BLaER1 (cell line): ENCODE measurements around the gene MAGI1.

Experiments used
- H3K27ac ChIP-seq: shearing (Covaris generic); formaldehyde crosslinking; 2 replicates; pipeline ENCODE4 v1.8.1; 2022
- H3K27me3 ChIP-seq: shearing (Covaris generic); formaldehyde crosslinking; 2 replicates; pipeline ENCODE4 v1.8.1; 2022
- H3K36me3 ChIP-seq: shearing (Covaris generic); formaldehyde crosslinking; 2 replicates; pipeline ENCODE4 v1.8.1; 2022
- H3K4me1 ChIP-seq: shearing (Covaris generic); formaldehyde crosslinking; 2 replicates; pipeline ENCODE4 v1.8.1; 2022
- H3K4me2 ChIP-seq: shearing (Covaris generic); formaldehyde crosslinking; 2 replicates; pipeline ENCODE4 v1.8.1; 2022
- H3K4me3 ChIP-seq: shearing (Covaris generic); formaldehyde crosslinking; 2 replicates; pipeline ENCODE4 v1.8.1; 2022
- H3K9ac ChIP-seq: shearing (Covaris generic); formaldehyde crosslinking; 2 replicates; pipeline ENCODE4 v1.8.1; 2022
- H3K9me3 ChIP-seq: shearing (Covaris generic); formaldehyde crosslinking; 2 replicates; pipeline ENCODE4 v1.8.1; 2022
- H4K20me1 ChIP-seq: shearing (Covaris generic); formaldehyde crosslinking; 2 replicates; pipeline ENCODE4 v1.8.1; 2022
- Cebpa-rat ChIP-seq: shearing (Covaris generic); IDR thresholded peaks from 2 replicates; pipeline ENCODE4 v1.8.1; 2022

Gene MAGI1

DNA sequence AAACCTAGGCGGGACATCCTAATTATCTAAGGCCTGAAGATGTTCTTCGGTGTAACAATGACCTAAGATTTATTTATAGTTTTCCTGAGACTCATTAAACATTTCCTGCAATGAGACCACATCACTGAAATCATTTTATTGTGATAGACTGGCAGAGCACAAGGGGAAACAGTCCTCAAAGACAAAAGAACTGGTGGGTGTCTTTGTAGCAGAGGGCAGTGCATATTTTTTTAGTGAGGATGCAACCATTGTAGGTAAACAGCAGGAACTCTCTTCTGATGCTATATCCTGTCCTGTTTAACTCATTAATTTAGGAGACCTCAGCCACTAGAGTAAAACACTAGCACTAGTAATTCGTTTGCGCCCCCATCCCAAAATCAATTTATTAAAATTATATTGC lies 100.0 kb downstream of the MAGI1 start:
- no peak for TF ChIP-seq Cebpa-rat
- Histone ChIP-seq H3K9me3 (peaks cover 26% of the 10 kb centered on the region), H3K27ac (no peak overlapping the region), H3K4me3 (peak overlapping the region; percentile 7; the same call in 1 of the 2 replicates), H3K4me2 (peak overlapping the region; percentile 78), H3K36me3 (no peaks in the 10 kb centered on the region; the same call in 1 of the 2 replicates), H4K20me1 (peaks cover 79% of the 10 kb centered on the region), H3K27me3 (0 out of 2 replicates have a peak, but pooled peaks cover 5% of the 10 kb centered on the region), H3K4me1 (peaks cover 52% of the 10 kb centered on the region), H3K9ac (peak overlapping the region; percentile 35; the same call in 1 of the 2 replicates)

DNA sequence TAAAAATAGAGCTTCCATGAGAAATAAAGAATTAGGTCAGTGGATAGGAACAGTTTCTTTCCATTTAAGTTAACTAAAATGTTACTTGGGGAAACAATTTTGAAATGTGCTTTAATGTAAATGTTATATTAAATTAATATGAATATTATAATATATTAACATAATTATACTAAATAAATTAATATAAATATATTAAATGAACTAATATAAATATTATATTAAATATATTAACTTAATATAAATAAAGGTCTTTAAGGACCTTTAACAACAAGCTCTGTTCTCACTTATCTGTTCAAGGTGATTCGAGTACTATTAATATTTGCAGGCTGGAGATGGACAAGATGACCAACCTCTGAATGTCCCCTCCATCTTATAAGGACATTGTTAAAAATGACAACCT lies 100.6 kb downstream of the MAGI1 start:
- Histone ChIP-seq H3K9me3 (peaks cover 31% of the 10 kb centered on the region), H3K27ac (no peak overlapping the region), H3K4me2 (peak overlapping the region; percentile 78), H3K9ac (no peak overlapping the region), H4K20me1 (peaks cover 79% of the 10 kb centered on the region), H3K27me3 (0 out of 2 replicates have a peak, but pooled peaks cover 5% of the 10 kb centered on the region), H3K36me3 (no peaks in the 10 kb centered on the region; the same call in 1 of the 2 replicates), H3K4me3 (peak overlapping the region; percentile 7; the same call in 1 of the 2 replicates), H3K4me1 (peaks cover 52% of the 10 kb centered on the region)
- TF ChIP-seq Cebpa-rat: no peak

DNA sequence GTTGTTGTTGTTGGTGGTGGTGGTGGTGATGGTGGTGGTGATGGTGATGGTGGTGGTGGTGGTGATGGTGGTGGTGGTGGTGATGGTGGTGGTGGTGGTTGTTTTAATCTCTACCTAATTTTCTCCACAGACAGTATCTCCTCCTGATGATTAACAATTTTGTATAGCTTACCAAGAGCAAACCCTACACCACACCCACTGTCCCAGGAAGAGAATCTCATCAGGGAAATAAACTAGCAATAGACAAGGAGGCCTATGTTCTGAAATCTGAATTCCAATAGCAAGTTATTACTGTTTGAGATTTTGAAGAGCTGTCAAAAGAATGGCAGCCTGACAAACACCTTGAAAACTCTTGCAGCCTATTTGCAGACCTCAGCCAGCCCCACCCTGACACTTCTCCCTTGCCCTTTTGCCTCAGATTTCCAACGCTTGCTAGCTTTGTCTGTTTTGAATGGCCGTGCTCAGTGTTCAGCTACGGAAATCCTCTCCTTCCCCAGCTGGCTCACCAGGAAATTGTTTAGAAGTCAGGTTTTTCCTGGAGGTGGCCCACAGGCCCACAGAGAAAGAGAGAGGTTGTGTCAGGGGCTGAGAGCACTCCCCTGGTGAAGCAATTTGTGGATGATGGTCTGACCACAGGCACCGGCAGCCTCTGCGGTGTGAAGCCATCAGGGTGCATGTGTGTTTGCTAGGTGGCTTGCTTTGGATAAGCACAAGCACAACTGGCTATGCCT lies 101.6 kb downstream of the MAGI1 start:
- Histone ChIP-seq H3K9ac (no peak overlapping the region), H3K27me3 (0 out of 2 replicates have a peak, but pooled peaks cover 5% of the 10 kb centered on the region), H3K4me1 (peaks cover 52% of the 10 kb centered on the region), H4K20me1 (peaks cover 69% of the 10 kb centered on the region), H3K9me3 (peaks cover 39% of the 10 kb centered on the region), H3K4me2 (peak overlapping the region; percentile 64), H3K27ac (no peak overlapping the region), H3K36me3 (no peaks in the 10 kb centered on the region; the same call in 1 of the 2 replicates), H3K4me3 (no peak overlapping the region)
- TF ChIP-seq Cebpa-rat: peak; percentile 95

DNA sequence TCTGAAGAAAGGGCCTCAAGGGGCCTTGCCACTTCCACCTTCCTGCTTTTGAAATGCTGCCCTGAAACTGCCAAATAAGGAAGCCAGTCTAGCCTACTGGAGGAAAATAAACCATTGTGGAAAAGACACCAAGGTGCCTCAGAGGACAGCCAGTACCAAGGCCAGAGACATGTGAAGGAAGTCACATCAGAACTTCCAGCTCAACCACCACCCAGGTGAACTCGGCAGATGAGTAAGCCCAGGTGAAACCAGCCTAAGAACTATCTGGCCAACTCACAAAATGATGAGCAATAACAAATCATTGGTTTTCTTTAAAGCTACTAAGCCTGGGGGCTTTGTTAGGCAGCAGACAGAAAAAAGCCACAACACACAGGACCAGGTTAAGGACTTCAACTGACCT lies 103.0 kb downstream of the MAGI1 start:
- H3K4me2 ChIP-seq: 0 out of 2 replicates have a peak overlapping the region, but pooled peaks have one; percentile 3
- TF ChIP-seq Cebpa-rat: no peak
- H3K9me3 ChIP-seq: peaks cover 46% of the 10 kb centered on the region
- peaks cover 52% of the 10 kb centered on the region for H3K4me1 ChIP-seq
- H3K9ac ChIP-seq: no peak overlapping the region
- no peak overlapping the region for H3K4me3 ChIP-seq
- H3K36me3 ChIP-seq: no peaks in the 10 kb centered on the region; the same call in 1 of the 2 replicates
- H3K27me3 ChIP-seq: 0 out of 2 replicates have a peak, but pooled peaks cover 5% of the 10 kb centered on the region
- H4K20me1 ChIP-seq: peaks cover 58% of the 10 kb centered on the region
- no peak overlapping the region for H3K27ac ChIP-seq

DNA sequence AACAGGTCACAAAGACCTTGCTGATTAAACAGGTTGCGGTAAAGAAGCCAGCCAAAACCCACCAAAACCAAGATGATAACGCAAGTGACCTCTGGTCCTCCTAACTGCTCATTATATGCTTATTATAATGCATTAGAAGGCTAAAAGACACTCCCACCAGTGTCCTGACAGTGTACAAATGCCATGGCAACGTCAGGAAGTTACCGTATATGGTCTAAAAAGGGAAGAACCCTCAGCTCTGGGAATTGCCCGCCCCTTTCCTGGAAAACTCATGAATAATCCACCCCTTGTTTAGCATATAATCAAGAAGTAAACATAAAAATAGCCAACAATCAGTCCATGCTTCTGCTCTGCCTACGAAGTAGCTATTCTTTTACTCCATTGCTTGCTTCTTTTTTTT lies 108.1 kb downstream of the MAGI1 start:
- H3K27ac ChIP-seq: no peak overlapping the region
- H3K36me3 ChIP-seq: no peaks in the 10 kb centered on the region; the same call in 1 of the 2 replicates

DNA sequence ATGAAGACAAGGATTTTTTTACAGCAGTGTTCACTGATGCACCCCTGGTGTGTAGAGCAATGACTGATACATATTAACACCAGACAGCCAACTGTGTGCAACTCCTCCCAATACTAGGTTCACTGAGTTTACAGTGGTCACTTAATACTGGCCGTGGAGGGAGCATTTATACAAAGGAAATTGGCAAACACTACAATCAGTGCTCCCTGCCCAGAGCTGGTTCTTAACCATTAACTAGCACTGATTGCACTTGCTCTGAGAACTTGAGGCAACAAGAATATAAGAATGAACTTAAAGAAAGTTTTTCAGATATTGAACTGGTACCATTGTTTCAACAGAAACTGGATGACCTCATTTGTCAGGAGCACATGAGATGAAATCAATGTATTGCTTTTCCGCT lies 110.6 kb downstream of the MAGI1 start:
- Histone ChIP-seq H3K4me3 (no peak overlapping the region), H3K4me1 (peaks cover 23% of the 10 kb centered on the region), H3K9me3 (peaks cover 22% of the 10 kb centered on the region), H3K9ac (no peak overlapping the region), H4K20me1 (peaks cover 23% of the 10 kb centered on the region), H3K4me2 (peak overlapping the region; percentile 39; the same call in 1 of the 2 replicates), H3K27me3 (no peaks in the 10 kb centered on the region), H3K27ac (no peak overlapping the region), H3K36me3 (no peaks in the 10 kb centered on the region; the same call in 1 of the 2 replicates)
- no peak for TF ChIP-seq Cebpa-rat

More for the DNA sequence above, 108.1 kb downstream of the MAGI1 start:
- TF ChIP-seq Cebpa-rat: no peak
- H3K27me3 ChIP-seq: no peaks in the 10 kb centered on the region
- H4K20me1 ChIP-seq: peaks cover 29% of the 10 kb centered on the region
- H3K4me1 ChIP-seq: peaks cover 19% of the 10 kb centered on the region
- H3K4me3 ChIP-seq: no peak overlapping the region
- no peak overlapping the region for H3K9ac ChIP-seq
- no peak overlapping the region for H3K4me2 ChIP-seq
- peaks cover 47% of the 10 kb centered on the region for H3K9me3 ChIP-seq

DNA sequence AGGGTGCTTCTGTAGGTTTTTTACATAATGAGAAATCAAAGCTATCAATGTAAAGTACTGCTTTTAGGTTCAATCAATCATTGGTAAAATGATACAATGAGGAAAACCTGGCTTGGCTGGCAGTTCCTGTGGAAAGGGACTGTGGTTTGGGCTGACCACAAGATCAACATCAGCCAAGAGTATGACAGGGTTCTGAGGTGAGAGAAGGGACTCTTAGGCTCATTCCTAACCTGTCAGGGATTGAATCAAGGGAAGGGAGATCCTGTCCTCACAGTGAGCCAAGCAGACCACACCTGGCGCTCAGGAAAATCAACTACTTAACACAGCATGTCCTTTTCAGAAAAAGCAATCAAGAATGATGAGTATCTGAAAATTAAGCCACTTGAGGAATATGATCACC lies 111.1 kb downstream of the MAGI1 start:
- peaks cover 23% of the 10 kb centered on the region for H3K4me1 ChIP-seq
- no peak overlapping the region for H3K4me3 ChIP-seq
- no peaks in the 10 kb centered on the region for H3K27me3 ChIP-seq
- H3K4me2 ChIP-seq: peak overlapping the region; percentile 39
- no peak overlapping the region for H3K27ac ChIP-seq
- TF ChIP-seq Cebpa-rat: no peak
- no peak overlapping the region for H3K9ac ChIP-seq
- peaks cover 19% of the 10 kb centered on the region for H3K9me3 ChIP-seq
- H3K36me3 ChIP-seq: no peaks in the 10 kb centered on the region
- peaks cover 23% of the 10 kb centered on the region for H4K20me1 ChIP-seq

DNA sequence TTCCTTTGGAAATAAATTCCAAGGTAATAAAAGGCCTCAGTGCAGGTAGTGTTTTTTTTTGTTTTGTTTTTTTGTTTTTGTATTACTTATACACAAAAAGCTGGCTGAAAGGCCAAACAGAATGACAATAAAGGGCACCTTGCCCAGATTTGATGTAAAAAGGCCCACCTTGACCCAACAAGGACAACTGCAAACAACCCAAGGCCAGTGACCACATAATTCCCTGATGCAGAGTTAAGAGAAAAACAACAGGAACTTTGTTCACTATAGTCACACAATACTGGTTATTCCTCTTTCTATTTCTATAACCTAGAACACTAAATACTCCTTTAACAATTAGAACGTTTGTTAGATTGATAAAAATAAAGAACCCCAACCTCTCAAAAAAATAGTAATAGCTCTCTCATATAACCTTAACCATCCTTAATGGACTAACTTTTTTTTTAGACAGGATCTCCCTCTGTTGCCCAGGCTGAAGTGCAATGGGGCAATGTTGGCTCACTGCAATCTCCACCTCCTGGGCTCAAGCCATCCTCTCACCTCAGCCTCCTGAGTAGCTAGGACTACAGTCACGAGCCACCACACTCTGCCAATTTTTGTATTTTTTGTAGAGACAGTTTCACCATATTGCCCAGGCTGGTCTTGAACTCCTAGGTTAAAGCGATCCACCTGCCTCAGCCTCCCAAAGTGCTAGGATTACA lies 113.3 kb downstream of the MAGI1 start:
- Histone ChIP-seq H3K9ac (no peak overlapping the region), H3K27me3 (no peaks in the 10 kb centered on the region), H4K20me1 (peaks cover 23% of the 10 kb centered on the region), H3K4me3 (no peak overlapping the region), H3K4me2 (no peak overlapping the region), H3K27ac (no peak overlapping the region), H3K36me3 (no peaks in the 10 kb centered on the region), H3K9me3 (peaks cover 7% of the 10 kb centered on the region), H3K4me1 (peaks cover 23% of the 10 kb centered on the region)
- no peak for TF ChIP-seq Cebpa-rat

DNA sequence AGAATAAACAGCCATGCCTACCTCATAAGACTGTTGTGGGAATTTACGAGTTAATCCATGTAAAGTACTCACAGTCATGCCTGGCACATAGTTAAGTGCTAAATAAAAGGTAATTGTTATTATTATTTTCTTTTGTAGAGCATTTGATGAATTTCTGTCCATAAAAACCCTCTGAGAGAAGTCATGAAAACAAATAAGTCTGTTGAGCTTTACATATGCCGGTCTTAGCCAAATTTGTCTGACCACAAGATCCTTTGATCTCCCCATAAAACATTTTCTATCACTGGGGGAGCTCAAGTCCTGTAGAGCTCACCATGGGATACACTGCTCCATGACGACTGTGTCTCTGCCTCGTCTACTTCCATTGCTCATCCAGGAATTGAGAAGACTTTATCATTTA lies 114.0 kb downstream of the MAGI1 start:
- no peak overlapping the region for H3K9ac ChIP-seq
- peaks cover 5% of the 10 kb centered on the region for H3K9me3 ChIP-seq
- H3K4me1 ChIP-seq: peaks cover 23% of the 10 kb centered on the region
- H3K27ac ChIP-seq: no peak overlapping the region
- peaks cover 23% of the 10 kb centered on the region for H4K20me1 ChIP-seq
- H3K4me2 ChIP-seq: no peak overlapping the region
- no peak overlapping the region for H3K4me3 ChIP-seq
- TF ChIP-seq Cebpa-rat: no peak
- H3K36me3 ChIP-seq: no peaks in the 10 kb centered on the region
- no peaks in the 10 kb centered on the region for H3K27me3 ChIP-seq

DNA sequence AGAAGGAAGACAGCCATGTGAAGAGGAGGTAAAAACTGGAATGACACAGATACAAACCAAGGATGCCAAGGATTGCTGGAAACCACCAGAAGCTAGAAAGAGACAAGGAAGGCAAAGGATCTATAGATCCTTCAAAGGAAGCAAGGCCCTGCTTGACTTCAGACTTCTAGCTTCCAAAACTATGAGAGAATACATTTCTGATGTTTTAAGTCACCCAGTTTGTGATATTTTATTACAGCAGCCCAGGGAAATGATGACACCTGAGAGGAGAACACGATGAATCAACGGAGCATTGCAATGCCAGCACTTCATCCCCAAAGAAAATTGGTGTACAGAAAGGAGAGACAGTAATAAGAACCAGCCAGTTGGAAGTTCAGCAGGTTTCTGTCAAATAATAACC lies 116.3 kb downstream of the MAGI1 start:
- H3K4me3 ChIP-seq: no peak overlapping the region
- no peak for TF ChIP-seq Cebpa-rat
- H4K20me1 ChIP-seq: peaks cover 7% of the 10 kb centered on the region
- H3K36me3 ChIP-seq: no peaks in the 10 kb centered on the region; the same call in 1 of the 2 replicates
- no peaks in the 10 kb centered on the region for H3K27me3 ChIP-seq
- no peak overlapping the region for H3K27ac ChIP-seq
- no peak overlapping the region for H3K9ac ChIP-seq
- peaks cover 20% of the 10 kb centered on the region for H3K9me3 ChIP-seq
- peaks cover 11% of the 10 kb centered on the region for H3K4me1 ChIP-seq
- H3K4me2 ChIP-seq: no peak overlapping the region
